Measurements from ENCODE around the gene PRTN3.
"Not testable (repeated sequence)": the region's sequence is repeated elsewhere in the genome, so short reads cannot be mapped to it uniquely, and the experiment has no call there.

The PRTN3 gene

GRCh38 chr19:829129-829758, 11.6 kb upstream of the PRTN3 start:
- H3K27ac ChIP-seq (ENCODE audit: poor library complexity, severe bottlenecking): no peak overlapping the region
- H3K4me1 ChIP-seq (ENCODE audit: insufficient read depth, poor library complexity, severe bottlenecking): no peaks in the 10 kb centered on the region
- no peaks in the 10 kb centered on the region for H3K9me3 ChIP-seq (ENCODE audit: severe bottlenecking)
- no peaks in the 10 kb centered on the region for H3K27me3 ChIP-seq (ENCODE audit: insufficient read depth, poor library complexity, severe bottlenecking)
- DNase-seq (ENCODE audit: low spot score): no peak
- TF ChIP-seq, protein P1, sequence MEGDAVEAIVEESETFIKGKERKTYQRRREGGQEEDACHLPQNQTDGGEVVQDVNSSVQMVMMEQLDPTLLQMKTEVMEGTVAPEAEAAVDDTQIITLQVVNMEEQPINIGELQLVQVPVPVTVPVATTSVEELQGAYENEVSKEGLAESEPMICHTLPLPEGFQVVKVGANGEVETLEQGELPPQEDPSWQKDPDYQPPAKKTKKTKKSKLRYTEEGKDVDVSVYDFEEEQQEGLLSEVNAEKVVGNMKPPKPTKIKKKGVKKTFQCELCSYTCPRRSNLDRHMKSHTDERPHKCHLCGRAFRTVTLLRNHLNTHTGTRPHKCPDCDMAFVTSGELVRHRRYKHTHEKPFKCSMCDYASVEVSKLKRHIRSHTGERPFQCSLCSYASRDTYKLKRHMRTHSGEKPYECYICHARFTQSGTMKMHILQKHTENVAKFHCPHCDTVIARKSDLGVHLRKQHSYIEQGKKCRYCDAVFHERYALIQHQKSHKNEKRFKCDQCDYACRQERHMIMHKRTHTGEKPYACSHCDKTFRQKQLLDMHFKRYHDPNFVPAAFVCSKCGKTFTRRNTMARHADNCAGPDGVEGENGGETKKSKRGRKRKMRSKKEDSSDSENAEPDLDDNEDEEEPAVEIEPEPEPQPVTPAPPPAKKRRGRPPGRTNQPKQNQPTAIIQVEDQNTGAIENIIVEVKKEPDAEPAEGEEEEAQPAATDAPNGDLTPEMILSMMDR (IDR thresholded peaks at IDR 0.05; ENCODE audit: poor library complexity, severe bottlenecking): no peak
- H3K36me3 ChIP-seq (ENCODE audit: low read depth): no peaks in the 10 kb centered on the region
- H3K4me3 ChIP-seq (ENCODE audit: severe bottlenecking): no peak overlapping the region
- no peak for ATAC-seq (ENCODE audit: low read depth)

DNA sequence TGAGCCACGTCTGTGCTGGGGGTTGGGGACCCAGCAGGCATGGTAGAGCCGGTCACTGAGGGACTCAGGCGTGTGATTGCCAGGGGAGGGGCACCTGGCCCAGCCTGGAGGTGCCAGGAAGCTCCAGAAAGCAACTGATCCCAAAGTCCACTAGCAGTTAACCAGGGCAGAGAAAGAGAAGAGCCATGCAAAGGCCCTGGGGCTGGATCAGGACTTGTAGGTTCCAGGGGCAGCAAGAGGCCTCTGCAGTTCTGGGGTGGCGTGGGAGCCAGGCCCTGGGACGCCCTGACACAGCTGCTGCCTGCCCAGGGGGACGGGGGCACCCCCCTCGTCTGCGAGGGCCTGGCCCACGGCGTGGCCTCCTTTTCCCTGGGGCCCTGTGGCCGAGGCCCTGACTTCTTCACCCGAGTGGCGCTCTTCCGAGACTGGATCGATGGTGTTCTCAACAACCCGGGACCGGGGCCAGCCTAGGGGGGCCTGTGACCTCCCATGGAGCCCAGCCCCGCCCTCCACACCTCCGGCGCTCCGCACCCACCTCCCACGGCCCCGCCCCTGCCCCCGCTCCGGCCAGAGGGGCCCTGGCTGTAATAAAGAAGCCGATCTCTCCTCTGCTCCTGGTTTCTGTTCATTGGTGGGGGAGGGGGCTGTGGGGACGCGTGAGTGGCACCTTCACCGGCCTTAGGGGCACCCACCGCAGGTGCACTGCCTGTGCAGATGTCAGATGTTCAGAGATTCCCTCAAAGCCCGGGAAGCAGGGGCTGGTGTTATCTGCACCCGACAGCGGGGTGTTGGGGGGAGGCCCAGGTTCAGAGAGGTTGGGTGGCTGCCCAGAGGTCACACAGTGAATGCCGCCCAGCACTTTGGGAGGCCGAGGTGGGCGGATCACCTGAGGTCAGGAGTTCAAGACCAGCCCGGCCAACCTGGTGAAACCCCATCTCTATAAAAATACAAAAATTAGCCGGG, 9.1 kb upstream of the PRTN3 start:
- no peaks in the 10 kb centered on the region for H3K4me1 ChIP-seq (ENCODE audit: insufficient read depth, poor library complexity, severe bottlenecking)
- ATAC-seq (ENCODE audit: low read depth) (no peak), DNase-seq (ENCODE audit: low spot score) (no peak)
- TF ChIP-seq, protein P1 (IDR thresholded peaks at IDR 0.05; ENCODE audit: poor library complexity, severe bottlenecking): no peak
- H3K4me3 ChIP-seq (ENCODE audit: severe bottlenecking): no peak overlapping the region
- H3K36me3 ChIP-seq (ENCODE audit: low read depth): no peaks in the 10 kb centered on the region
- H3K9me3 ChIP-seq (ENCODE audit: severe bottlenecking): no peaks in the 10 kb centered on the region
- peaks cover 3% of the 10 kb centered on the region for H3K27me3 ChIP-seq (ENCODE audit: insufficient read depth, poor library complexity, severe bottlenecking)
- no peak overlapping the region for H3K27ac ChIP-seq (ENCODE audit: poor library complexity, severe bottlenecking)

- TF ChIP-seq, protein P1 (IDR thresholded peaks at IDR 0.05; ENCODE audit: poor library complexity, severe bottlenecking): no peak
- Histone ChIP-seq H3K36me3 (ENCODE audit: low read depth) (no peaks in the 10 kb centered on the region), H3K27me3 (ENCODE audit: insufficient read depth, poor library complexity, severe bottlenecking) (peaks cover 5% of the 10 kb centered on the region), H3K9me3 (ENCODE audit: severe bottlenecking) (no peaks in the 10 kb centered on the region), H3K27ac (ENCODE audit: poor library complexity, severe bottlenecking) (no peak overlapping the region), H3K4me1 (ENCODE audit: insufficient read depth, poor library complexity, severe bottlenecking) (no peaks in the 10 kb centered on the region), H3K4me3 (ENCODE audit: severe bottlenecking) (no peak overlapping the region)
- no peak for ATAC-seq (ENCODE audit: low read depth)
- no peak for DNase-seq (ENCODE audit: low spot score)
These were observed 6.6 kb upstream of the PRTN3 start for GRCh38 chr19:834216-834615.

GRCh38 chr19:835210-835810, 5.5 kb upstream of the PRTN3 start:
- Histone ChIP-seq H3K4me3 (ENCODE audit: severe bottlenecking) (no peak overlapping the region), H3K27ac (ENCODE audit: poor library complexity, severe bottlenecking) (no peak overlapping the region), H3K36me3 (ENCODE audit: low read depth) (no peaks in the 10 kb centered on the region), H3K9me3 (ENCODE audit: severe bottlenecking) (no peaks in the 10 kb centered on the region), H3K27me3 (ENCODE audit: insufficient read depth, poor library complexity, severe bottlenecking) (peaks cover 5% of the 10 kb centered on the region), H3K4me1 (ENCODE audit: insufficient read depth, poor library complexity, severe bottlenecking) (no peaks in the 10 kb centered on the region)
- DNase-seq (ENCODE audit: low spot score): peak; percentile 61
- no peak for ATAC-seq (ENCODE audit: low read depth)
- TF ChIP-seq, protein P1 (IDR thresholded peaks at IDR 0.05; ENCODE audit: poor library complexity, severe bottlenecking): no peak

DNA sequence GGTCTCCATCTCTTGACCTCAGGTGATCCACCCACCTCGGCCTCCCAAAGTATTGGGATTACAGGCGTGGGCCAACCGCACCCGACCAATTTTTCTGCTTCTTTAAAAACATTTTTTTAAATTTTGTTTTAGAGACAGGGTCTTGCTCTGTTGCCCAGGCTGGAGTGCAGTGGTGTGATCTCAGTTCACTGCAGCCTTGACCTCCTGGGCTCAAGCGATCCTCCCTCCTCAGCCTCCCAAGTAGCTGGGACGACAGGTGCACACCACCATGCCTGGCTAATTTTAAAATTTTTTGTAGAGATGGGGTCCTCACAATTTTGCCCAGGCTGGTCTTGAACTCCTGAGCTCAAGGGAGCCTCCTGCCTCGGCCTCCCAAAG, 2.0 kb downstream of the PRTN3 start:
- ATAC-seq (ENCODE audit: low read depth); H3K27ac ChIP-seq (ENCODE audit: poor library complexity, severe bottlenecking); H3K4me3 ChIP-seq (ENCODE audit: severe bottlenecking); DNase-seq (ENCODE audit: low spot score); H3K4me1 ChIP-seq (ENCODE audit: insufficient read depth, poor library complexity, severe bottlenecking); H3K9me3 ChIP-seq (ENCODE audit: severe bottlenecking); H3K36me3 ChIP-seq (ENCODE audit: low read depth): not testable (repeated sequence)
- peaks cover 37% of the 10 kb centered on the region for H3K27me3 ChIP-seq (ENCODE audit: insufficient read depth, poor library complexity, severe bottlenecking)

All from RWPE2 (cell line).